Gastroesophageal sphincter (tissue), 4 donors: ENCODE results near the gene CALHM1. TPM values are rescaled to one million over a fixed set of nuclear protein-coding genes. Genes with fewer than 3 reads are reported as not detected.
"Not testable (repeated sequence)": the region's sequence is repeated elsewhere in the genome, so short reads cannot be mapped to it uniquely, and the experiment has no call there.

ENCODE experiments used
- ATAC-seq: fragments of 150-250 bp; one replicate; pipeline ENCODE4 v1.9.1; 2016; ENCODE audit warnings: mild to moderate bottlenecking, moderate library complexity
- H3K27ac ChIP-seq, 4 donors: fragments of 200-600 bp; sonication (generic) in 3 of 4; 1 replicate in 3 of 4; 2 replicates in 1 of 4; pipeline ENCODE4 v1.5.1; 2016 to 2019
- H3K27me3 ChIP-seq: fragments of 200-600 bp; sonication (generic); one replicate; pipeline ENCODE4 v1.5.1; 2019
- H3K36me3 ChIP-seq, 2 donors: fragments of 200-600 bp; sonication (generic); one replicate each; pipeline ENCODE4 v1.5.1; 2019; ENCODE audit warnings: control low read depth in 1 of 2
- H3K4me1 ChIP-seq, 3 donors: fragments of 200-600 bp; sonication (generic); 1 replicate in 2 of 3; 2 replicates in 1 of 3; pipeline ENCODE4 v1.5.1; 2016 to 2019; ENCODE audit warnings: control low read depth in 2 of 3
- H3K4me3 ChIP-seq, 2 donors: fragments of 200-600 bp; sonication (generic); one replicate each; pipeline ENCODE4 v1.5.1; 2019; ENCODE audit warnings: mild to moderate bottlenecking in 1 of 2, moderate library complexity in 1 of 2
- H3K9me3 ChIP-seq, 3 donors: fragments of 200-600 bp; sonication (generic); one replicate each; pipeline ENCODE4 v1.5.1; 2017 to 2019; ENCODE audit warnings: control low read depth in 2 of 3
- CTCF ChIP-seq, 4 experiments: fragments of 200-600 bp in 2 of 4; fragments of 450-650 bp in 2 of 4; sonication (generic) in 1 of 4; IDR thresholded peaks; one replicate each; pipeline ENCODE4 v1.5.1; 2017 to 2019; ENCODE audit warnings: antibody characterized with exemption in 4 of 4, mild to moderate bottlenecking in 2 of 4, moderate library complexity in 2 of 4
- EP300 ChIP-seq: sonication (generic); formaldehyde crosslinking; IDR thresholded peaks from one replicate; pipeline ENCODE4 v1.6.1; 2017; ENCODE audit warnings: antibody characterized with exemption, mild to moderate bottlenecking
- POLR2A ChIP-seq, 2 donors: fragments of 450-650 bp; IDR thresholded peaks; one replicate each; pipeline ENCODE4 v1.6.1; 2017; ENCODE audit warnings: antibody characterized with exemption in 2 of 2, mild to moderate bottlenecking in 2 of 2, moderate library complexity in 1 of 2
- POLR2AphosphoS5 ChIP-seq: sonication (generic); formaldehyde crosslinking; IDR thresholded peaks from one replicate; pipeline ENCODE4 v1.6.1; 2017; ENCODE audit warnings: antibody characterized with exemption
- WGBS, 2 donors: methylation state at CpG; one replicate each; pipeline ENCODE4 v1.1.5; 2018; ENCODE audit warnings: low coverage in 1 of 2; 5-methylcytosine and 5-hydroxymethylcytosine counted together
- total RNA-seq, 4 donors: library from RNA; depleted of rRNA; stranded (reverse); fragments of >200 nt; gene quantifications; one replicate each; pipeline ENCODE4 v1.1.0, GENCODE V29; 2016

The CALHM1 gene
- total RNA-seq: not detected

GRCh38 chr10:103458720-103459119 lies at the start of gene CALHM1:
TSS of gene CALHM1 (minus strand) at chr10:103458900. CDS start at chr10:103458751, 149 bp downstream.
- no peaks in the 10 kb centered on the region for H3K4me1 ChIP-seq
- no peaks in the 10 kb centered on the region for H3K9me3 ChIP-seq
- no peak for ATAC-seq
- H3K27ac ChIP-seq: no peak within 1 kb of the TSS
- WGBS, 2 donors: 80% methylated on average over 1 of the region's 9 CpGs; no CpG with 5 or more reads in 1 of the 2 donors
- no peaks in the 10 kb centered on the region for H3K36me3 ChIP-seq
- no peak within 1 kb of the TSS for H3K4me3 ChIP-seq
- TF ChIP-seq EP300 (no peak), POLR2AphosphoS5 (no peak), CTCF (IDR thresholded peaks at IDR 0.05) (no peak), POLR2A (IDR thresholded peaks at IDR 0.05) (no peak)
- no peaks in the 10 kb centered on the region for H3K27me3 ChIP-seq

GRCh38 chr10:103507235-103508191 lies 48.8 kb upstream of the CALHM1 start:
- ATAC-seq: no peak
- no peak for TF ChIP-seq POLR2A (IDR thresholded peaks at IDR 0.05)
- no peak for TF ChIP-seq CTCF (IDR thresholded peaks at IDR 0.05)
- TF ChIP-seq EP300: no peak
- no peak for TF ChIP-seq POLR2AphosphoS5
- no peak overlapping the region for H3K27ac ChIP-seq
- peaks cover 7% of the 10 kb centered on the region for H3K27me3 ChIP-seq
- H3K36me3 ChIP-seq: no peaks in the 10 kb centered on the region
- H3K4me3 ChIP-seq: no peak overlapping the region
- 70% methylated on average over 5 of the region's 10 CpGs; no CpG with 5 or more reads in 1 of the 2 donors for WGBS, 2 donors
- H3K4me1 ChIP-seq: peaks cover 0 to 14% (median 3%) of the 10 kb centered on the region in 3 donors
- no peaks in the 10 kb centered on the region for H3K9me3 ChIP-seq

- no peak overlapping the region for H3K4me3 ChIP-seq
- TF ChIP-seq CTCF (IDR thresholded peaks at IDR 0.05) (no peak), POLR2A (IDR thresholded peaks at IDR 0.05) (no peak), POLR2AphosphoS5 (no peak), EP300 (no peak)
- ATAC-seq: no peak
These were observed 47.4 kb upstream of the CALHM1 start for GRCh38 chr10:103506061-103506460.

GRCh38 chr10:103504181-103504783 lies 45.6 kb upstream of the CALHM1 start:
- no peak for ATAC-seq
- WGBS, 2 donors: 43 to 51% methylated on average over 5 to 8 of the region's 10 CpGs
- Histone ChIP-seq H3K4me3 (no peak overlapping the region), H3K27me3 (peaks cover 16% of the 10 kb centered on the region), H3K9me3 (no peaks in the 10 kb centered on the region), H3K36me3 (no peaks in the 10 kb centered on the region), H3K4me1 (peaks cover 0 to 8% (median 3%) of the 10 kb centered on the region in 3 donors), H3K27ac (no peak overlapping the region)
- TF ChIP-seq POLR2AphosphoS5: no peak
- no peak for TF ChIP-seq POLR2A (IDR thresholded peaks at IDR 0.05)
- TF ChIP-seq EP300: no peak
- no peak for TF ChIP-seq CTCF (IDR thresholded peaks at IDR 0.05)

More at GRCh38 chr10:103506061-103506460, 47.4 kb upstream of the CALHM1 start:
- Histone ChIP-seq H3K4me1 (peaks cover 0 to 8% (median 3%) of the 10 kb centered on the region in 3 donors), H3K9me3 (no peaks in the 10 kb centered on the region), H3K36me3 (no peaks in the 10 kb centered on the region), H3K27ac (no peak overlapping the region), H3K27me3 (peaks cover 7% of the 10 kb centered on the region)
- WGBS, 2 donors: 78 to 91% methylated on average over 4 of the region's 4 CpGs

GRCh38 chr10:103503777-103504176 lies 45.1 kb upstream of the CALHM1 start:
- WGBS, 2 donors: 89 to 100% methylated on average over 1 to 6 of the region's 6 CpGs
- not testable (repeated sequence) for H3K4me3 ChIP-seq, H3K27ac ChIP-seq, ATAC-seq, H3K4me1 ChIP-seq, H3K36me3 ChIP-seq, H3K9me3 ChIP-seq
- peaks cover 18% of the 10 kb centered on the region for H3K27me3 ChIP-seq
